ENCODE data around the gene C3. TPM values are rescaled to one million over a fixed set of nuclear protein-coding genes. Genes with fewer than 3 reads are reported as not detected.
"Not testable (repeated sequence)": the region's sequence is repeated elsewhere in the genome, so short reads cannot be mapped to it uniquely, and the experiment has no call there.

The C3 gene
- total and polyA plus RNA-seq, 2 donors = 46.1 to 311 TPM

- no peaks in the 10 kb centered on the region for H3K36me3 ChIP-seq (ENCODE audit: control insufficient read depth in 2 of 2, insufficient read depth in 2 of 2, low read length in 1 of 2)
- H3K9me3 ChIP-seq (ENCODE audit: control insufficient read depth in 2 of 2, insufficient read depth in 1 of 2, low read length in 1 of 2) = peaks cover 0 to 12% of the 10 kb centered on the region in 2 donors
- peaks cover 0 to 9% of the 10 kb centered on the region in 2 donors for H3K27me3 ChIP-seq (ENCODE audit: control insufficient read depth in 2 of 2, insufficient read depth in 1 of 2, low read length in 1 of 2)
- peaks cover 0 to 6% of the 10 kb centered on the region in 2 donors for H3K4me1 ChIP-seq (ENCODE audit: control insufficient read depth in 2 of 2, insufficient read depth in 2 of 2, low read length in 2 of 2)
- H3K27ac ChIP-seq (ENCODE audit: low read depth in 1 of 2, low read length in 1 of 2) = no peak overlapping the region
- WGBS = 85% methylated on average over 3 of the region's 3 CpGs
- H3K4me3 ChIP-seq (ENCODE audit: low read length in 2 of 2) = no peak overlapping the region
- DNase-seq (ENCODE audit: low read depth in 6 of 9, low spot score in 9 of 9) = no peak
These were observed 37.8 kb downstream of the C3 start for GRCh38 chr19:6682607-6683128.

- WGBS = 94% methylated on average over 1 of the region's 1 CpG
- H3K9me3 ChIP-seq (ENCODE audit: control insufficient read depth in 2 of 2, insufficient read depth in 1 of 2, low read length in 1 of 2) = peaks cover 0 to 13% of the 10 kb centered on the region in 2 donors
- peaks cover under 1 to 9% of the 10 kb centered on the region in 2 donors for H3K4me1 ChIP-seq (ENCODE audit: control insufficient read depth in 2 of 2, insufficient read depth in 2 of 2, low read length in 2 of 2)
- peaks cover 0 to 9% of the 10 kb centered on the region in 2 donors for H3K27me3 ChIP-seq (ENCODE audit: control insufficient read depth in 2 of 2, insufficient read depth in 1 of 2, low read length in 1 of 2)
- H3K4me3 ChIP-seq (ENCODE audit: low read length in 2 of 2) = no peak overlapping the region
- DNase-seq (ENCODE audit: low read depth in 6 of 9, low spot score in 9 of 9) = no peak
- no peaks in the 10 kb centered on the region for H3K36me3 ChIP-seq (ENCODE audit: control insufficient read depth in 2 of 2, insufficient read depth in 2 of 2, low read length in 1 of 2)
- H3K27ac ChIP-seq (ENCODE audit: low read depth in 1 of 2, low read length in 1 of 2) = no peak overlapping the region
These were observed 40.3 kb downstream of the C3 start for GRCh38 chr19:6680141-6680540.

GRCh38 chr19:6679139-6679538 lies 41.3 kb downstream of the C3 start:
- H3K4me1 ChIP-seq (ENCODE audit: control insufficient read depth in 2 of 2, insufficient read depth in 2 of 2, low read length in 2 of 2) = peaks cover 8 to 18% of the 10 kb centered on the region in 2 donors
- DNase-seq (ENCODE audit: low read depth in 6 of 9, low spot score in 9 of 9) = no peak
- H3K9me3 ChIP-seq (ENCODE audit: control insufficient read depth in 2 of 2, insufficient read depth in 1 of 2, low read length in 1 of 2) = peaks cover 0 to 13% of the 10 kb centered on the region in 2 donors
- H3K27ac ChIP-seq (ENCODE audit: low read depth in 1 of 2, low read length in 1 of 2) = no peak overlapping the region
- 85% methylated on average over 8 of the region's 8 CpGs for WGBS
- no peak overlapping the region for H3K4me3 ChIP-seq (ENCODE audit: low read length in 2 of 2)
- peaks cover 0 to 9% of the 10 kb centered on the region in 2 donors for H3K27me3 ChIP-seq (ENCODE audit: control insufficient read depth in 2 of 2, insufficient read depth in 1 of 2, low read length in 1 of 2)
- no peaks in the 10 kb centered on the region for H3K36me3 ChIP-seq (ENCODE audit: control insufficient read depth in 2 of 2, insufficient read depth in 2 of 2, low read length in 1 of 2)

GRCh38 chr19:6678690-6679109 lies 41.8 kb downstream of the C3 start:
- no peak overlapping the region for H3K27ac ChIP-seq (ENCODE audit: low read depth in 1 of 2, low read length in 1 of 2)
- H3K36me3 ChIP-seq (ENCODE audit: control insufficient read depth in 2 of 2, insufficient read depth in 2 of 2, low read length in 1 of 2) = no peaks in the 10 kb centered on the region
- H3K4me1 ChIP-seq (ENCODE audit: control insufficient read depth in 2 of 2, insufficient read depth in 2 of 2, low read length in 2 of 2) = peaks cover 8 to 18% of the 10 kb centered on the region in 2 donors
- H3K27me3 ChIP-seq (ENCODE audit: control insufficient read depth in 2 of 2, insufficient read depth in 1 of 2, low read length in 1 of 2) = peaks cover 0 to 9% of the 10 kb centered on the region in 2 donors
- no peak for DNase-seq (ENCODE audit: low read depth in 6 of 9, low spot score in 9 of 9)
- H3K9me3 ChIP-seq (ENCODE audit: control insufficient read depth in 2 of 2, insufficient read depth in 1 of 2, low read length in 1 of 2) = peaks cover 0 to 13% of the 10 kb centered on the region in 2 donors
- WGBS = 97% methylated on average over 4 of the region's 4 CpGs
- H3K4me3 ChIP-seq (ENCODE audit: low read length in 2 of 2) = no peak overlapping the region

GRCh38 chr19:6677883-6678689 lies 42.4 kb downstream of the C3 start:
- DNase-seq (ENCODE audit: low read depth in 6 of 9, low spot score in 9 of 9) = no peak
- Histone ChIP-seq H3K4me1 (ENCODE audit: control insufficient read depth in 2 of 2, insufficient read depth in 2 of 2, low read length in 2 of 2) (peaks cover 8 to 18% of the 10 kb centered on the region in 2 donors), H3K9me3 (ENCODE audit: control insufficient read depth in 2 of 2, insufficient read depth in 1 of 2, low read length in 1 of 2) (peaks cover 0 to 13% of the 10 kb centered on the region in 2 donors), H3K27ac (ENCODE audit: low read depth in 1 of 2, low read length in 1 of 2) (no peak overlapping the region), H3K27me3 (ENCODE audit: control insufficient read depth in 2 of 2, insufficient read depth in 1 of 2, low read length in 1 of 2) (peaks cover 0 to 9% of the 10 kb centered on the region in 2 donors), H3K4me3 (ENCODE audit: low read length in 2 of 2) (no peak overlapping the region), H3K36me3 (ENCODE audit: control insufficient read depth in 2 of 2, insufficient read depth in 2 of 2, low read length in 1 of 2) (no peaks in the 10 kb centered on the region)
- WGBS = 66% methylated on average over 31 of the region's 31 CpGs

GRCh38 chr19:6677495-6677882 lies 43.0 kb downstream of the C3 start:
- Histone ChIP-seq H3K27me3 (ENCODE audit: control insufficient read depth in 2 of 2, insufficient read depth in 1 of 2, low read length in 1 of 2) (peaks cover 0 to 9% of the 10 kb centered on the region in 2 donors), H3K4me3 (ENCODE audit: low read length in 2 of 2) (no peak overlapping the region), H3K4me1 (ENCODE audit: control insufficient read depth in 2 of 2, insufficient read depth in 2 of 2, low read length in 2 of 2) (peaks cover 8 to 18% of the 10 kb centered on the region in 2 donors), H3K36me3 (ENCODE audit: control insufficient read depth in 2 of 2, insufficient read depth in 2 of 2, low read length in 1 of 2) (no peaks in the 10 kb centered on the region), H3K9me3 (ENCODE audit: control insufficient read depth in 2 of 2, insufficient read depth in 1 of 2, low read length in 1 of 2) (peaks cover 0 to 13% of the 10 kb centered on the region in 2 donors), H3K27ac (ENCODE audit: low read depth in 1 of 2, low read length in 1 of 2) (no peak overlapping the region)
- DNase-seq (ENCODE audit: low read depth in 6 of 9, low spot score in 9 of 9) = no peak
- WGBS = 88% methylated on average over 10 of the region's 10 CpGs

- no peak for DNase-seq (ENCODE audit: low read depth in 6 of 9, low spot score in 9 of 9)
- H3K27me3 ChIP-seq (ENCODE audit: control insufficient read depth in 2 of 2, insufficient read depth in 1 of 2, low read length in 1 of 2) = peaks cover 0 to 6% of the 10 kb centered on the region in 2 donors
- H3K9me3 ChIP-seq (ENCODE audit: control insufficient read depth in 2 of 2, insufficient read depth in 1 of 2, low read length in 1 of 2) = peaks cover 0 to 13% of the 10 kb centered on the region in 2 donors
- WGBS = 95% methylated on average over 8 of the region's 8 CpGs
- H3K36me3 ChIP-seq (ENCODE audit: control insufficient read depth in 2 of 2, insufficient read depth in 2 of 2, low read length in 1 of 2) = no peaks in the 10 kb centered on the region
- peaks cover 8 to 21% of the 10 kb centered on the region in 2 donors for H3K4me1 ChIP-seq (ENCODE audit: control insufficient read depth in 2 of 2, insufficient read depth in 2 of 2, low read length in 2 of 2)
- H3K4me3 ChIP-seq (ENCODE audit: low read length in 2 of 2) = no peak overlapping the region
- no peak overlapping the region for H3K27ac ChIP-seq (ENCODE audit: low read depth in 1 of 2, low read length in 1 of 2)
These were observed 44.2 kb downstream of the C3 start for GRCh38 chr19:6676288-6676687.

- WGBS = 3% methylated on average over 8 of the region's 8 CpGs
- Histone ChIP-seq H3K27ac (ENCODE audit: low read depth in 1 of 2, low read length in 1 of 2) (no peak overlapping the region), H3K4me3 (ENCODE audit: low read length in 2 of 2) (no peak overlapping the region), H3K9me3 (ENCODE audit: control insufficient read depth in 2 of 2, insufficient read depth in 1 of 2, low read length in 1 of 2) (peaks cover 0 to 15% of the 10 kb centered on the region in 2 donors), H3K27me3 (ENCODE audit: control insufficient read depth in 2 of 2, insufficient read depth in 1 of 2, low read length in 1 of 2) (peaks cover 0 to 4% of the 10 kb centered on the region in 2 donors), H3K36me3 (ENCODE audit: control insufficient read depth in 2 of 2, insufficient read depth in 2 of 2, low read length in 1 of 2) (no peaks in the 10 kb centered on the region), H3K4me1 (ENCODE audit: control insufficient read depth in 2 of 2, insufficient read depth in 2 of 2, low read length in 2 of 2) (peaks cover 8 to 29% of the 10 kb centered on the region in 2 donors)
- peak; percentile 55 to 90 (median 73) for DNase-seq (ENCODE audit: low read depth in 6 of 9, low spot score in 9 of 9)
These were observed 45.6 kb downstream of the C3 start for GRCh38 chr19:6674868-6675305.

GRCh38 chr19:6674408-6674807 lies 46.0 kb downstream of the C3 start:
- 79% methylated on average over 6 of the region's 6 CpGs for WGBS
- not testable (repeated sequence) for H3K4me3 ChIP-seq (ENCODE audit: low read length in 2 of 2); H3K27me3 ChIP-seq (ENCODE audit: control insufficient read depth in 2 of 2, insufficient read depth in 1 of 2, low read length in 1 of 2); DNase-seq (ENCODE audit: low read depth in 6 of 9, low spot score in 9 of 9); H3K36me3 ChIP-seq (ENCODE audit: control insufficient read depth in 2 of 2, insufficient read depth in 2 of 2, low read length in 1 of 2); H3K27ac ChIP-seq (ENCODE audit: low read depth in 1 of 2, low read length in 1 of 2)
- H3K9me3 ChIP-seq (ENCODE audit: control insufficient read depth in 2 of 2, insufficient read depth in 1 of 2, low read length in 1 of 2) = peaks cover 0 to 15% of the 10 kb centered on the region in 2 donors
- H3K4me1 ChIP-seq (ENCODE audit: control insufficient read depth in 2 of 2, insufficient read depth in 2 of 2, low read length in 2 of 2) = peaks cover 8 to 34% of the 10 kb centered on the region in 2 donors
